ENCODE results near the gene SCT.

DNA sequence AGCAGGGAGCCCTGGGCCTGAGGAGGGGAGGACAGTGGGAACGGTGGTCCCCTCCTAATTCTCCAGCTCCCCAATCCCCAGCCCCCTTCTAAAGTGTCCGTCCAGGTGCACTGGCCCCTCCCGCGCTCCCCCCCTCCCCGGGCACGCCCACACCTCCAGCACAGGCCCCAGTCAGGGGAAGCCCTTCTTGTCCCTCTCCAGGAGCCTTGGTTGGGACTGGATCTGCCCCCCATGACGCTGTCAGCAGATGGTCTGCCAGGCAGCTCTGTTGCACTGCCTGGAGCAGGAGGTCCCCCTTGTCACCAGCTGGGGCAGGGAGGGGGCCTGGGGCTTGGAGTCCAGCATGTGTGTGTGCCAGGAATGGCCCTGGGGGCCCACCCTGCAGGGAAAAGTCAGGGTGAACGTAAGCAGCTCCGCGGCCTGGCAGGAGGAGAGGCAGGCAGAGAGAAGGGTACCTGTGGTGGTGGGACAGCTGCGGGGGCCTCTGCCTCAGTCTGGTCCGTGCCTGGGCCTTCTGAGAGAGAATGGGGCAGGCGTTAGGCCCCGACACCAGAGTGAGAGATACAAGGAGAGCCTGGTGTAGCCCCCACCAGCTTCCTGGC is 12.9 kb downstream of the SCT start:
- TF ChIP-seq, protein P1, sequence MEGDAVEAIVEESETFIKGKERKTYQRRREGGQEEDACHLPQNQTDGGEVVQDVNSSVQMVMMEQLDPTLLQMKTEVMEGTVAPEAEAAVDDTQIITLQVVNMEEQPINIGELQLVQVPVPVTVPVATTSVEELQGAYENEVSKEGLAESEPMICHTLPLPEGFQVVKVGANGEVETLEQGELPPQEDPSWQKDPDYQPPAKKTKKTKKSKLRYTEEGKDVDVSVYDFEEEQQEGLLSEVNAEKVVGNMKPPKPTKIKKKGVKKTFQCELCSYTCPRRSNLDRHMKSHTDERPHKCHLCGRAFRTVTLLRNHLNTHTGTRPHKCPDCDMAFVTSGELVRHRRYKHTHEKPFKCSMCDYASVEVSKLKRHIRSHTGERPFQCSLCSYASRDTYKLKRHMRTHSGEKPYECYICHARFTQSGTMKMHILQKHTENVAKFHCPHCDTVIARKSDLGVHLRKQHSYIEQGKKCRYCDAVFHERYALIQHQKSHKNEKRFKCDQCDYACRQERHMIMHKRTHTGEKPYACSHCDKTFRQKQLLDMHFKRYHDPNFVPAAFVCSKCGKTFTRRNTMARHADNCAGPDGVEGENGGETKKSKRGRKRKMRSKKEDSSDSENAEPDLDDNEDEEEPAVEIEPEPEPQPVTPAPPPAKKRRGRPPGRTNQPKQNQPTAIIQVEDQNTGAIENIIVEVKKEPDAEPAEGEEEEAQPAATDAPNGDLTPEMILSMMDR (IDR thresholded peaks at IDR 0.05): no peak
- TF ChIP-seq POLR2A (IDR thresholded peaks at IDR 0.05) (no peak), POLR2AphosphoS5 (IDR thresholded peaks at IDR 0.05) (no peak), EP300 (IDR thresholded peaks at IDR 0.05) (no peak)

Measured in stomach (tissue), 4 donors.